Endometrium (tissue), 2 donors: ENCODE results near the gene KIF21A.

ENCODE experiments used
- FAIRE-seq: peaks from 2 replicates; lab custom pipeline; 2012; peaks lifted over from hg19 to GRCh38; lab: Jason Lieb, UNC
- donor health status: control.
- donor health status: control.

The KIF21A gene

GRCh38 chr12:39389399-39390150 lies 53.3 kb downstream of the KIF21A start:
- FAIRE-seq: no peak

DNA sequence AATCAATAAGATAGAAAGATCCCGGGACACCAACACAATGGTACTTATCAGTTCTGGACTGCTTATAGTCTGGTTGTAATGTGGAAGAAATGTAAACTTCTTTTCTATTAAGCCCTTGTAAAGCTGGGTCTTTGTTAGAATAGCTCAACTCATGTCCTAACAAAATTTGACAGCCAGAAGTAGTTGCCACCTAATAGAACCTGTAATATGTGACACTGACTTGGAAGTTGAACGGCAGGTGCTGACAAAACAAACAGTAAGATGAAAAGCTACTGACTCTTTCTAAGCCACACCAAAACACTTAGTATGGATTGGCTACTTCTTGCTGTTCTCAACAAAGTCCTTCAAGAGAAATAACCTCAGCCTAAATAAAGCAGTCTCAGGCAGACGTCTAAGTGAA lies 56.6 kb downstream of the KIF21A start:
- FAIRE-seq: no peak

GRCh38 chr12:39383114-39383513 lies 59.8 kb downstream of the KIF21A start:
- FAIRE-seq: no peak

DNA sequence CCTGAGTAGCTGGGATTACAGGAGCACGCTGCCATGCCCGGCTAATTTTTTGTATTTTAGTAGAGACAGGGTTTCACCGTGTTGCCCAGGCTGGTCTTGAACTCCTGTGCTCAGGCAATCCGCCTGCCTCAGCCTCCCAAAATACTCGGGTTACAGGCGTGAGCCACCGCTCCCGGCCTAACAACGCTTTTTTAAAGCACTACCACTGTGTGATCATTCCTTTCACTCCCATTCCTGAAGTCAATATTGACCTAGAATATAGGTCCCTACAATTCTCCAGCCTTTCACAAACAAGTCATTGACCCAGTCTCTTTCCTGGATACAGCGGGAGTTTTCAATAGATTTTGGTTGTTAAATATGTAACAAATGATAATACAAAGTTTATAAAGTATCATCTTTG lies 62.8 kb downstream of the KIF21A start:
- FAIRE-seq: no peak

DNA sequence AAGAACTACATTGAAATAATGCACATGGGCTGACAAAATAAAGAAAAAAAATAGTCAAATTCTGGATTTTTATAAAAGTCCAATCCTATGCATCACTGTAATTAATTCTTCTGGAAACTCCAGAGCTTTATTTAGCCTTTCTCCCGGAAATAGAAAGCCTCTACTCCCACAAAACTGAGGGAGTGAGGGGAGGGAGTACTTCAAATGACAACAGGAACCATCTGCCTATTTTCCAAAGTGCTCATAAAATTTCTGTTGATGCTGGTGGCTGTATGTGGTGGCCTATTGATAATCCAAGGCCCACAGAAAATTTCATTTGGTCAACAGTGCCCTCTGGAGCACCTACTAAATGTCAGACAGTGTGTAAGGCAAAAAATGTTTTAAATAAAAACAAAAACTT lies 64.6 kb downstream of the KIF21A start:
- peak; percentile 90 for FAIRE-seq

- no peak for FAIRE-seq
These were observed 67.6 kb downstream of the KIF21A start for GRCh38 chr12:39375206-39375808.

DNA sequence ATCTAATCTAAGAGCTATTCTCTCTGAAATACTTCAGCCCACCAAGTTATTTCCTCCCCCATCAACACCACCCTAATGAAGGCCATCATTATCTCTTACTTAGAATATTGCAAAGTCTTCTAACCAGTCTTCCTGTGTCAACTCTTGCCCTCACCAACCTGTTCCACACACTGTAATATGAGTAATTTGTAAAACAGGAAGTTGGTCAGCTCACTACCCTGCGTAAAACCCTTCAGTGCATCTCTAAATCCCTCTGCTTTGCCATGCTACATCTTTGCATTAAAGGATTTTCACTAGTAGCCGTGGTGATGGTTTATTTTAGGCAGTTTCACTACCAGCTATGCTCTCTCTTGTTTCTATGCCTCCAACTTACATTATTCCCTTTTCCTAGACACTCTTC lies 70.0 kb downstream of the KIF21A start:
- no peak for FAIRE-seq

DNA sequence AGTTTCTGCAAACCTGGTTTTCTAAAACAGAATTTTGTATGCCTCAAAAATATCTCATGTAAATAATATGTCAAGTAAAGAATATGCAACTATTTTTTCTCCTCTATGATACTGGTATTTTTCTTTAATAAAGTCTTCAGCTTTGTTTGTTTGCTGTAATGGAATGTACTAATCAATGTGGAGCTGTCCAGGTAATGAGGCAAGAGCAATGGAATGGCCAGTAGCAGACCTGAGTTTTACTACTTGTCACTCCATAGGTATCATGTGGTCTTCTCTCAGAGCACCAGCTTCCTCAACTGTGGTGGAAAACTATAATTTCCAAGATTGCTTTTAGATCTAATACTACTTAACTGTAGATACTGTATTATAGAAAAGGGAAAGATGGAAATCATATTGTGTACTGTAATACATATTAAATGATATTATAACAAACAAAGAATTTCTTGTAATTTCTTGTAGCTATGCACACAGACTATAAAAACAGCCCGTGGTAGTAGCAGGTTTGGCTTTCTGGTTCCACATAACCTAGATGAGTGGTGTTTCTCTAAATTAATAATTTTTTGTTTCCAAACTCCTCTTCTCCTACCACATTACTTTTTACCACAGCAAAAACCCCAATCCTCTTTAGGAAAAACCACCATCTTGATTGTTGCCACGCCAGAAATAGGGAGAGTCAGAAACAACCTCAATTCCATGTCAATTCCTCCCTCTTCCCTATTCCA lies 70.6 kb downstream of the KIF21A start:
- FAIRE-seq: no peak

DNA sequence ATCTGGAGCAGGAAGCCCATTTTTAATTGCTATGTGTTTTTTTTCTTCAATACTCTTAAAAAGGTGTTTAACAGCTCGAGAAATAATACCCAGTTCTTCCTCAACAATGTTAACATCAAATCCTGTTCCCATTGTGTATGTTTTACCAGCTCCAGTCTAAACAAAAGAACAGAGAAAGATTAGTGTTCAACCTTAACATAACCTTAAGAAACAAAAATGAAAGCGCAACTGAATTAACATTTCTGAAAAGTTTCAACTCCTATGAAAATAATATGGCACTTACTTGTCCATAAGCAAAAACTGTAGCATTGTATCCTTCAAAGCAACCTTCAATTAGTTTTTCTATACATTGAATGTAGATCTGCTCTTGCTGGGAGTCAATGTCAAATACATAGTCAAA lies 73.2 kb downstream of the KIF21A start:
- FAIRE-seq: no peak

DNA sequence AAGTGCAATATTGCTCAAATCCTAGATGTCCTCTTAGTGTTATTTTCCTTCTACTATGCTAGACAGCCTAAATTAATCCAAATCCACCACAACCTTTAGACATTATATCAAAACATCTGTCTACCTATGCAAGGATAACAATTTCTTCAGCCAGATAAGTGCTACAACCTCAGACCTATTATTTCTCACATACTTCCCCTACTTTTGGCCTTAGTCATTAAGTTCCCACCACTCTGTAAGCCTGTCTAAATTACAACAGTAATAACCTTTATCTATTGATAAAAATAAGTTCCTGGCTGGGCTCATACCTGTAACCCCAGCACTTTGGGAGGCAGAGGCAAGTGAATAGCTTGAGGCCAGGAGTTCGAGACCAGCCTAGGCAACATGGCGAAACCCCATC lies 74.0 kb downstream of the KIF21A start:
- no peak for FAIRE-seq

- FAIRE-seq: no peak
These were observed 74.8 kb downstream of the KIF21A start for GRCh38 chr12:39368096-39368495.

- FAIRE-seq: no peak
These were observed 75.4 kb downstream of the KIF21A start for GRCh38 chr12:39367494-39367893.

GRCh38 chr12:39365364-39366001 lies 77.4 kb downstream of the KIF21A start:
- no peak for FAIRE-seq

DNA sequence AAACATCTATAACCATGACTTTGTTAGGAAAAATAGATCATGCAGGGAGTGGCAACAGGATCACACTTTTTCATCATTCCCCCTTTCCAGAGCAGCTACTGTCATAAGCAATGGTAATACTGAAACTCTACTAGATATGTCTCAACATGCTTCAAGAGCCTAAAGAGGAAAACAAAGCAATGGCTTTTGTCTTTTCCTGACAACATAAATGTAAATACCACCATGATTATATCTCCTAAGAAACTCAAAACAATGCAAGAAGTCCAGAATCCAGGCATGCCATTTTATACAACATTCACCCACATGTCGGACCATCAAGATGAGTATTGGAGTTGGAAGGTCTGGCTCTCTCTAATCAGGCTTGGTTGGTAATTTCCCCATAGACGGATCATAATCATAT lies 78.7 kb downstream of the KIF21A start:
- FAIRE-seq: no peak

DNA sequence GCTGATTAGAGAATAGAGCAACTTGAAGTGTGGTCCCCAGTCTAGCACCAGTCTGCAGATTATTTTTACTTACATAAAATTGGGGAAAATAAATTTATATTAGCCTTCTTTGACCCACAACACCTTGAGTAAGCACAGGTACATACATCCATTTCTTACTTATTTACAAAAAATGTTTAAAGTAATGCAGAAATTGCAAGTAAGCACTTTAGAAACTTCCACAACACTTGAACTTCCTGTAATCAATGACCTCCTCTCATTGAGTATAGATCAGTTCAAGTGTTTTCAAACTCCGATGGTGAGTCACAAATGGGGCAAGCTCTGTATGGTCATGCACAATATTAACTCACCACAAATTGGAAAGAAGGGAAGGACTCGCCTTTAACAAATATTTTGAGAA lies 83.3 kb downstream of the KIF21A start:
- FAIRE-seq: no peak

DNA sequence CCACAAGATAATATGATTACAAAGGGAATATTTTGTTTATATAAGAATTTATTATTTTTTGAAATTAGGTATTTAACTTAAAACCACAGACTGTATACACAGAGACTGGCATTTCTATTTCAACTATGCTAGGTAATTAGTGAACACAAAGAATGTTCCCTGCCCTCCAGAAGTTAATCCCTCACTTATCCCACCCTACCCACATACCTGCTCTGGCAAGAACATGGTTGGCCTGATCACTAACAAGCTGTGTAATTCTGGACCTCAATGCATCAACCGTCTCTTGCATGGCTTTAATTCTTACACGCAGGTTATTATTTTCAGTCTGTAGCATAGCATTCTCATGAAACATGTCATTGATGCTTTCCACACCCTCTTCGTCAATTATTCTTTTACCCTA lies 85.9 kb downstream of the KIF21A start:
- FAIRE-seq: no peak

DNA sequence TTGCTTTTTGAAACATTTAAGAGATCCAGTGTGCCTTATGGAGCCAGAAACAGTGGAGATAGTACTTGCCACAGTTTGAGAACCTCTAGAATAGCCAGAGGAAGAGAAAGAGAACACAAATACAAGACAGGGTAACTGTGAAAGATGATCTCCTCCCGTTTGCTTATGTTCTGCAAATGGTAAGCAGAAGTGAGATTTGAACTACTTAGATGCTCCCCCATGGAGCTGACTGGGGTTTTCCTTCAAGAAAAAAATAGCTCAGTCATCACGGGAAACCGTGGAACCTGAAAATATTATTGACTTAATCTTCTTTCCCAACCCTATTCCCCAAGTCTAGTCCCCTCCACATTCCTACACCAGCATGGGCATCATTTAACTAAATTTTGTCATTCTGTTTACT lies 87.1 kb downstream of the KIF21A start:
- no peak for FAIRE-seq

DNA sequence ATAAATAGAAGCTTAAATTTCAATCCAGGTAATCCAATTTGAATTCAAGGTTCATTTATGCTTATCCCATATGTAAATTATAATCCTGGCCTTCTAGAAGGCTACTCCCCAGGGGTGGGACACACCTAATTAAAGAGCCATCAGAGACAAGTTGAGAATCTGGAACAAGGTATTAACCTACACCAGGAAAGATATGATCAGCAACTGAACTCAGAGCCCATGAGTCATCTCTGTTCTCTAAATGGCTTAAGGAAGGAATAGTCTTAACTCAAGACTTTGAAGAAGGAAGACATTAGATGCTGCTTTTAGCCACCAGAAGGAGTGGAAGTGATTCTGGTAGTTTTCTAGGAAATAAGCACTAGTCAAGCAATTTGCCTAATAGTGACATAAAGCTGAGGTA lies 88.0 kb downstream of the KIF21A start:
- no peak for FAIRE-seq

GRCh38 chr12:39352471-39353017 lies 90.4 kb downstream of the KIF21A start:
- no peak for FAIRE-seq

DNA sequence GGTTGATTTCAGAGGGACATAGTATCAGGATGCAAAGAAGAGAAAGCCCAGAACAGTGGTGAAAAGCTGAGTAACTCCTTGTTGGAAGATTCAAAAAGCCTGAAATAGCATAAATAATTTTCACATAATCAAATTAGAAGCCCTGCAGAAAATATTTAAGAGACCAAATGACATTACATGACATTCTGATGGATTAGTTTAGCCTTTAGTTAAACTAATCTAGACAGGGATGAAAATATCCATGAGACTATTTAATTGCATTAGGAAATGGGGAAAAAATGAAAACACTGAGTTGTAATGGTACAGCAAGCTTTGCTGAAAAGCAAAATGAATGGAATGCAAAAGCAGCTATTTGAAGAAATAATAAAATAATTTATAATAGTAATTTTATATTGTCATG lies 91.8 kb downstream of the KIF21A start:
- no peak for FAIRE-seq

GRCh38 chr12:39348941-39349626 lies 93.8 kb downstream of the KIF21A start:
- no peak for FAIRE-seq

DNA sequence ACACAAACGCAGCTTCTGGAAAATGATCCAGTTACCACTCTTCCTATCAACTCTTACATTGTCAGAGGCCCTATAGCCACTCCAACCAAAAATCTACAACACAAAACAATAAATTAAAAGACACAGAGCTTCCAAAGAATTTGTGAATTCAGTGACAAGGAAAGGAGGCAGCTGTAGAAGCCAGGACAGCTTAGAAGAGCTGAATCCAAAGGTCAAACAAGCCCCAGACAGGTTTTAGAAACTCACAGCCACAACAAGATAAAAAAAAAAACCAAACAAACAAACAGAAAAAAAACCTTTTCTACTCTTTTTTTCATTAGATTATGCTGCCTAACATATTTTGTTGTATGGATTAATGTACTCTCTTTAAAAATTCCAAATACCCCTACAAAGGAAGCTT lies 94.4 kb downstream of the KIF21A start:
- FAIRE-seq: no peak
